Activated naive CD4-positive, alpha-beta T cell treated with Interleukin-2 at 50 U/mL for 16 hours (primary cell): ENCODE measurements around the gene ADCY5.
"Not testable (repeated sequence)": the region's sequence is repeated elsewhere in the genome, so short reads cannot be mapped to it uniquely, and the experiment has no call there.

Experiments
- DNase-seq: peaks from one replicate; pipeline ENCODE4 v3.0.0-alpha.2; 2020

The ADCY5 gene

GRCh38 chr3:123448536-123449101 is at the start of gene ADCY5:
TSS of gene ADCY5 (minus strand) at chr3:123449090. CDS start at chr3:123448545, 545 bp downstream.
- no peak for DNase-seq

GRCh38 chr3:123493912-123494311 is 45.0 kb upstream of the ADCY5 start:
- no peak for DNase-seq

GRCh38 chr3:123491966-123492587 is 43.2 kb upstream of the ADCY5 start:
- no peak for DNase-seq

GRCh38 chr3:123489400-123490004 is 40.6 kb upstream of the ADCY5 start:
- DNase-seq, result peak; percentile 20

GRCh38 chr3:123488645-123489347 is 39.9 kb upstream of the ADCY5 start:
- no peak for DNase-seq

GRCh38 chr3:123487063-123487462 is 38.2 kb upstream of the ADCY5 start:
- not testable (repeated sequence) for DNase-seq

GRCh38 chr3:123486460-123486859 is 37.6 kb upstream of the ADCY5 start:
- DNase-seq, result no peak

- DNase-seq, result no peak
Observed at GRCh38 chr3:123485551-123485950, 36.7 kb upstream of the ADCY5 start.

- no peak for DNase-seq
Observed at GRCh38 chr3:123483146-123483545, 34.3 kb upstream of the ADCY5 start.

- DNase-seq, result no peak
Observed at GRCh38 chr3:123481722-123482457, 33.0 kb upstream of the ADCY5 start.

- DNase-seq, result no peak
Observed at GRCh38 chr3:123481071-123481470, 32.2 kb upstream of the ADCY5 start.

- no peak for DNase-seq
Observed at GRCh38 chr3:123480428-123480827, 31.5 kb upstream of the ADCY5 start.

GRCh38 chr3:123479891-123480290 is 31.0 kb upstream of the ADCY5 start:
- no peak for DNase-seq

- DNase-seq, result no peak
Observed at GRCh38 chr3:123478314-123478713, 29.4 kb upstream of the ADCY5 start.

GRCh38 chr3:123476967-123477750 is 28.3 kb upstream of the ADCY5 start:
- DNase-seq, result no peak

- DNase-seq, result no peak
Observed at GRCh38 chr3:123475786-123476185, 26.9 kb upstream of the ADCY5 start.

- DNase-seq, result no peak
Observed at GRCh38 chr3:123471106-123471505, 22.2 kb upstream of the ADCY5 start.

GRCh38 chr3:123469323-123469995 is 20.6 kb upstream of the ADCY5 start:
- DNase-seq, result no peak

GRCh38 chr3:123467046-123467445 is 18.2 kb upstream of the ADCY5 start:
- no peak for DNase-seq

GRCh38 chr3:123464211-123464610 is 15.3 kb upstream of the ADCY5 start:
- DNase-seq, result no peak

GRCh38 chr3:123459862-123460261 is 11.0 kb upstream of the ADCY5 start:
- DNase-seq, result no peak

- DNase-seq, result no peak
Observed at GRCh38 chr3:123458255-123458654, 9.4 kb upstream of the ADCY5 start.
